GM19372 (cell line): Measurements from ENCODE around the gene CSK.

Source experiments
- ATAC-seq: cut with Tn5 transposase; IDR thresholded peaks from one replicate; pipeline ENCODE4 v1.9.1; 2021; ENCODE audit warnings: mild to moderate bottlenecking, low read depth, moderate library complexity; ENCODE audit not compliant: unreplicated experiment

The CSK gene

DNA sequence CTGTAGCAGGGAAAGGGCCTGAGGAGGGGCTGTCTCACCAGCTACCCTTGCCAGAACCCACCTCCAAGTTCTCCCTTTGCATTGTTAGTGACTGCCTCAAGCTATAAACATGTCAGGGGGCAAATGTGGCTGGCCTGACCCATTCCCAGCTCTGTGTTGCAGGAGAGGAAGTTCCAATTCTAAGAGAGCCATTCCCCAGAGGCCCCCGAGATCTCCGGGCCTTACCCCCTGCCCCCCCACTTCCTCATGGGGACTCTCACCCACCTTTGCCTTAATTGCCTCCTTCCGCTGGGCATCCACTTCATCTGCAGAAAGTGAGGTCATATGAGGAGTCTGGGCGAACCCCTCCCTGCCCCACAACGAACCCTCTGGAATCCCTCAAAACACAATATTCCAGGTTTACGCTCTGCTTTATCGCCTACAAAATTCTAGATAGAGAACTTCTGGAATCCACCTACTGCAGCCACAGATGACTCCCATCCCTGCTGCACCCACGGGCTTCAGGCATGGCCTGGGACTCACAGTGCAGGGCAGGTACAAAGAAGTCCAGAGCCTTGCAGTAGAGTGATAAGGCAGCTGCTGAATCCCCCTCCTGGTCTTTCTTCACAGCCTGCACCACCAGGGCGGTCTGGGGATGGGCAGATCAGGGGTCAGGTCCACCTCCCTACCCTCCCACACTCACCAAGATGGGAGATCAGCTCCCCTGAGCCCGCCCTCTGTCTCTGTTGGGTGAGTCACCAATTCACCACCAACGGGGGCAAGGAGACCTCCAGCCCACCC, 57.1 kb downstream of the CSK start:
- no peak for ATAC-seq

GRCh38 chr15:74839526-74840395, 57.9 kb downstream of the CSK start:
- ATAC-seq, result no peak

DNA sequence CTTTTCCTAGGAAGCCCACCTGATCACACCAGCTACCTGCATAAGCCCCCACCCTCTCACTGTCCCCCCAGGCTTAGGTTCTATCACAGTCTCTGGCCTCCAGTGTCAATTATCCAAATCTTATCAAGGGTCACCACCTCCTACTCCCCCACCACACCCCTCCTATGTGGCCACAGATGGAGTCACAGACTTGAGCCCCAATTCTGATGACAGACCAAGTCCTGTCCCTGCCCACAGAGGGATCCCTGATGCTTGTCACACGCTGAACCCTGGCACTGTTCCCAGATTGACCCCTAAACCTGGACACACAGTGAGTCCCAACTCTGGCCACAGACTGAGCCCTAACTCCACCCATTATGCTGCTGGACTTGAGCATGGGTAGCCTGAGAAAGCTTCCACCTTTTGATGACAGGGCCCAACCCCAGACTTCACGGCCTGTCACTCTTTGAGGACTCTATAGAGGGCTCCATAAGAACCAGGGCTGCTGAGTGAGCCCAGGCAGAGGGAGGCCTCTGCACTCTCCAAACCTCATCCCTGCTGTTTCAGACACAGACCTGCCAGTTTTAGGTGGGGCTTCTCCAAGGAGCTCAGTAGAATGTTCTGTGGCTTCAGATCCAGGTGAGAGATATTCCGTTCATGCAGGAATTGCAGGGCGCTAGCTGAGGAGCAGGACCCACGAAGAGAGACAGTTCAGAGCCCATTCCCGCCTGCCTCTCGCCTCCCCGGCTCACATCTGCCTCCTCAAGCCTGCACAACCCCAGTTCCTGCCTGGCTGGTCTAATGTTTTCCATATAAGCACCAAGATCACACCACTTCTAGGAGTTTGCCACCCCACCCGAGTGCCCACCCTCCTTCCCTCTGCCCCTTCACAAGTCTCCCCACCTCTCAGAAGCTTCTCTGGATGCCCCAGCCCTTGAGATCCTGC, 59.2 kb downstream of the CSK start:
- no peak for ATAC-seq

- no peak for ATAC-seq
These were observed 60.1 kb downstream of the CSK start for GRCh38 chr15:74841891-74842373.

DNA sequence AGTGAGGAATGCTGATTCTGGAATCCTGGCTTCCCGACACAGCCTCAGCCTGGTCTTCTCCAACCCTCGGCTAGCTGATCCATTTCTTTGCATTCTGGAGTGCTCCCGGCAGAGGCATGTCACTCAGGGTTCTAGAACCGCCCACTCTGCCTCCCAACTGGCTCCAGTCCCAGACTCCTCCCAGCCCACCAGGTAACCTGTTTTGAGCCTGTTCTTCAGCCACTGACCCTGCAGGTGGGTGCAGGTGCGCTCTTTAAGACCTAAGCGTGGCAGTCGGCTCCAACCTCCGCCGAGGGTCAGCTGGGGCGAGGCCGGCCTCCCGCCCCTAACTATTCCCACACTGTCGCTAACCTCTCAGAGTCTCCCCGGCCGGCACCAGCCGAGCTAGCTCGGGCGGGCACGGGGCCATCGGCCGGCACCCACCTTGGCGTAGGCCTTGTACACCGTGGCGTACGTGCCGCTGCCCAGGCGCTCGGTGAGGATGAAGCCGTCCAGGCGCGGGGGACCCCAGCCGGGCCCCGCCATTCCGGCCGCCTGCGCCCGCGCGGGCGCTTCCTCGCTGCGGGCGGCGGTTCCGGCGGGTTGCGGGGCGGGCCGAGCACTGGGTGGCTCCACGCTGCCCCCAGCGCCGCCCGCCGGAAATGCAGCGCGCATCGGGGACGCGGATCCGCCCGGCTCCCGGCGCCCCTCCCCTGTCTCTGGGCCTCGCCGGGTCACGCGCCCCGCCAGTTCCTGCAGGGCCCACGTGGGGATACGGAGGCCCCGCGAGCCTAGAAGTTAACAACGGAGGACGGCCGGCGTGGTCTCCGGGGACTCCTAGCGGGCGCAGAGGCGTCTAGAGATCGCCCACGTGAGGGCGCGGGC, 60.9 kb downstream of the CSK start, which contains the start of gene ULK3:
TSS of gene ULK3 (minus strand) at position 576 of the 864 bp plus-strand sequence. CDS start at position 525, 51 bp downstream.
- peak; percentile 83 for ATAC-seq

GRCh38 chr15:74843445-74843828, 61.6 kb downstream of the CSK start:
- ATAC-seq, result no peak

GRCh38 chr15:74843891-74844299, 62.0 kb downstream of the CSK start:
- no peak for ATAC-seq

GRCh38 chr15:74844319-74845207, 62.7 kb downstream of the CSK start:
- ATAC-seq, result no peak

GRCh38 chr15:74845208-74845568, 63.3 kb downstream of the CSK start:
- ATAC-seq, result no peak

DNA sequence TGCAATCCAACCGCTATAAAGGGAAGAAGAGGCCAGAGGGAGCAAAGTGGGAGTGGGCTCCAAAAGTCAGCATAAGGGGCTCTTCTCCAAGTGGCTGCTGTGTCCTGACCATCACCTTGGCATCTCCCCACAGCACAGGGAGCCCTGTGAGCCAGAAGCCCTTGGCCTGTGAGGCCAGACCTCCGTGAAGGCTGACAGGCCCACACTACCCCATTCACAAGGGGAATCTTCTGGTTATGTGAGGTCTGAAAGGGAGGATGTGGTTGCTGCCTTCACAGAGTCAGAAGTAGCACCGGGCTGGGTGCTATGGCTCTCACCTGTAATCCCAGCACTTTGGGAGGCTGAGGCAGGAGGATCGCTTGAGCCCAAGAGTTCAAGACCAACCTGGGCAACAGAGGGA, 63.7 kb downstream of the CSK start:
- no peak for ATAC-seq

- no peak for ATAC-seq
These were observed 65.6 kb downstream of the CSK start for GRCh38 chr15:74847432-74847831.

GRCh38 chr15:74850393-74850792, 68.5 kb downstream of the CSK start:
- no peak for ATAC-seq

DNA sequence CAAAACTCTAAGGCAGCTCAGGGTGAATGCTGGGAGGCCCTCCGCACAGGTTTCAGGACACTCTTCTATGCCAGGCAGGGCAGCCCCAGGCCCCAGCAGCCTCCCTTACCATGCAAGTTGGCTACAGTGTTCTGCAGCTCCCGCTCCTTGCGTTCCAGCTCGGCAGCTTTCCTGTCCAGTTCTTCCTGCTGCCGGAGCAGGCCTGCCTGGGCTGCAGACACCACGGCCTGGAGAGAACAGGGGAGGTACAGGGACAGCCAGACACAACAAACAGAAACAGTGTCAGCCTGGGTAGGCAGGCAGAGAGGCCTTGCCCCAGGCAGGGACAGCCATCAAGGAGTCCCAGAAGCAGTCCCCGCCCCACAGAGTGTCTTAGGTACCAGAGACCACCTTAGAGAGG, 70.1 kb downstream of the CSK start:
- ATAC-seq, result no peak
